HEK293 (cell line): ENCODE measurements around the gene LMLN.

Experiments used
- CTCF ChIA-PET: fragments of 350-600 bp; formaldehyde crosslinking; extraction: SDS; loops from one replicate; lab custom pipeline; 2021; ENCODE audit warnings: antibody characterized with exemption; lab: Yijun Ruan, JAX
- POLR2A ChIA-PET: fragments of 300-600 bp; formaldehyde crosslinking; extraction: SDS; loops from one replicate; lab custom pipeline; 2020; ENCODE audit warnings: antibody characterized with exemption, inconsistent platforms; lab: Yijun Ruan, JAX
- H3K27ac ChIP-seq: fragments of 200-500 bp; sonication (Bioruptor generic); 2 replicates; pipeline ENCODE4 v1.5.1; 2014; ENCODE audit warnings: low read depth, low read length, control low read depth, inconsistent platforms; ENCODE audit errors: extremely low read depth
- H3K36me3 ChIP-seq, 2 experiments: fragments of 200-500 bp in 1 of 2; sonication (Bioruptor generic) in 1 of 2; 1 replicate in 1 of 2; 2 replicates in 1 of 2; pipeline ENCODE4 v1.5.1; 2014 to 2017; ENCODE audit warnings: inconsistent platforms in 2 of 2, low read length in 2 of 2; ENCODE audit not compliant: control insufficient read depth in 2 of 2, insufficient read depth in 1 of 2
- H3K4me1 ChIP-seq: fragments of 200-500 bp; sonication (Bioruptor generic); 2 replicates; pipeline ENCODE4 v1.5.1; 2014; ENCODE audit warnings: mild to moderate bottlenecking, low read length, inconsistent platforms; ENCODE audit not compliant: control insufficient read depth, insufficient read depth
- H3K4me3 ChIP-seq: 2 replicates; pipeline ENCODE4 v1.5.1; 2011; ENCODE audit warnings: low read depth, mild to moderate bottlenecking, control low read depth, low read length, moderate library complexity
- H3K9me3 ChIP-seq: fragments of 200-500 bp; sonication (Bioruptor generic); 2 replicates; pipeline ENCODE4 v1.5.1; 2014; ENCODE audit warnings: low read depth, low read length, inconsistent platforms; ENCODE audit not compliant: control insufficient read depth, insufficient read depth
- BCL11B ChIP-seq: fragments of 450-650 bp; formaldehyde crosslinking; IDR thresholded peaks from 2 replicates; pipeline ENCODE4 v1.5.1; 2016; ENCODE audit warnings: low read depth, missing biosample characterization, missing genetic modification characterization
- EGR2 ChIP-seq: fragments of 450-650 bp; formaldehyde crosslinking; IDR thresholded peaks from 2 replicates; pipeline ENCODE4 v1.5.1; 2016; ENCODE audit warnings: low read depth, missing biosample characterization, missing genetic modification characterization
- HOXD13 ChIP-seq: sonication (generic); formaldehyde crosslinking; IDR thresholded peaks from 2 replicates; pipeline ENCODE4 v1.8.0; 2022; ENCODE audit warnings: missing genetic modification reagents, borderline replicate concordance
- KLF10 ChIP-seq: fragments of 450-650 bp; IDR thresholded peaks from 2 replicates; pipeline ENCODE4 v1.5.1; 2018; ENCODE audit warnings: missing biosample characterization, mild to moderate bottlenecking, missing genetic modification characterization
- RBAK ChIP-seq: fragments of 450-650 bp; formaldehyde crosslinking; IDR thresholded peaks from 2 replicates; pipeline ENCODE4 v1.5.1; 2016; ENCODE audit warnings: missing biosample characterization, missing genetic modification characterization
- WT1 ChIP-seq: fragments of 450-650 bp; formaldehyde crosslinking; IDR thresholded peaks from 2 replicates; pipeline ENCODE4 v1.5.1; 2016; ENCODE audit warnings: missing biosample characterization, missing genetic modification characterization
- ZBTB10 ChIP-seq: fragments of 450-650 bp; formaldehyde crosslinking; IDR thresholded peaks from 2 replicates; pipeline ENCODE4 v1.5.1; 2016; ENCODE audit warnings: missing biosample characterization, missing genetic modification characterization
- ZBTB8A ChIP-seq: fragments of 450-650 bp; formaldehyde crosslinking; IDR thresholded peaks from 2 replicates; pipeline ENCODE4 v1.5.1; 2016; ENCODE audit warnings: missing biosample characterization, missing genetic modification characterization
- ZFP69B ChIP-seq: fragments of 450-650 bp; formaldehyde crosslinking; IDR thresholded peaks from 2 replicates; pipeline ENCODE4 v1.5.1; 2016; ENCODE audit warnings: missing biosample characterization, missing genetic modification characterization
- ZNF10 ChIP-seq: fragments of 450-650 bp; formaldehyde crosslinking; IDR thresholded peaks from 2 replicates; pipeline ENCODE4 v1.5.1; 2017; ENCODE audit warnings: missing biosample characterization, missing genetic modification characterization
- ZNF138 ChIP-seq: fragments of 450-650 bp; formaldehyde crosslinking; IDR thresholded peaks from 2 replicates; pipeline ENCODE4 v1.5.1; 2016; ENCODE audit warnings: missing biosample characterization, missing genetic modification characterization, borderline replicate concordance
- ZNF148 ChIP-seq: fragments of 450-650 bp; formaldehyde crosslinking; IDR thresholded peaks from 2 replicates; pipeline ENCODE4 v1.5.0; 2017; ENCODE audit warnings: missing biosample characterization, missing genetic modification characterization, borderline replicate concordance
- ZNF2 ChIP-seq: fragments of 450-650 bp; formaldehyde crosslinking; IDR thresholded peaks from 2 replicates; pipeline ENCODE4 v1.5.1; 2016; ENCODE audit warnings: missing biosample characterization, missing genetic modification characterization
- ZNF239 ChIP-seq: fragments of 450-650 bp; formaldehyde crosslinking; IDR thresholded peaks from 2 replicates; pipeline ENCODE4 v1.5.1; 2016; ENCODE audit warnings: missing biosample characterization, missing genetic modification characterization
- ZNF404 ChIP-seq: fragments of 450-650 bp; formaldehyde crosslinking; IDR thresholded peaks from 2 replicates; pipeline ENCODE4 v1.5.1; 2017; ENCODE audit warnings: missing biosample characterization, missing genetic modification characterization
- ZNF510 ChIP-seq: fragments of 450-650 bp; formaldehyde crosslinking; IDR thresholded peaks from 2 replicates; pipeline ENCODE4 v1.5.1; 2018; ENCODE audit warnings: mild to moderate bottlenecking, missing genetic modification characterization, missing biosample characterization; ENCODE audit not compliant: insufficient replicate concordance
- ZNF561 ChIP-seq: fragments of 450-650 bp; IDR thresholded peaks from 2 replicates; pipeline ENCODE4 v1.5.1; 2018; ENCODE audit warnings: missing biosample characterization, missing genetic modification characterization, borderline replicate concordance
- ZNF580 ChIP-seq: fragments of 450-650 bp; formaldehyde crosslinking; IDR thresholded peaks from 2 replicates; pipeline ENCODE4 v1.5.1; 2016; ENCODE audit warnings: missing biosample characterization, missing genetic modification characterization
- ZNF585B ChIP-seq: fragments of 450-650 bp; formaldehyde crosslinking; IDR thresholded peaks from 2 replicates; pipeline ENCODE4 v1.5.1; 2016; ENCODE audit warnings: missing biosample characterization, missing genetic modification characterization
- ZNF596 ChIP-seq: fragments of 450-650 bp; IDR thresholded peaks from 2 replicates; pipeline ENCODE4 v1.5.0; 2018; ENCODE audit warnings: missing biosample characterization, mild to moderate bottlenecking, missing genetic modification characterization, moderate library complexity
- ZNF629 ChIP-seq: fragments of 450-650 bp; formaldehyde crosslinking; IDR thresholded peaks from 2 replicates; pipeline ENCODE4 v1.5.1; 2017; ENCODE audit warnings: missing biosample characterization, missing genetic modification characterization
- ZNF747 ChIP-seq: fragments of 450-650 bp; formaldehyde crosslinking; IDR thresholded peaks from 2 replicates; pipeline ENCODE4 v1.5.1; 2016; ENCODE audit warnings: missing biosample characterization, missing genetic modification characterization
- ZNF791 ChIP-seq: fragments of 450-650 bp; formaldehyde crosslinking; IDR thresholded peaks from 2 replicates; pipeline ENCODE4 v1.5.1; 2016; ENCODE audit warnings: missing biosample characterization, missing genetic modification characterization
- ZNF837 ChIP-seq: fragments of 450-650 bp; formaldehyde crosslinking; IDR thresholded peaks from 2 replicates; pipeline ENCODE4 v1.5.1; 2016; ENCODE audit warnings: missing biosample characterization, missing genetic modification characterization
- ZSCAN23 ChIP-seq: fragments of 450-650 bp; formaldehyde crosslinking; IDR thresholded peaks from 2 replicates; pipeline ENCODE4 v1.5.1; 2016; ENCODE audit warnings: missing biosample characterization, missing genetic modification characterization

The LMLN gene

DNA sequence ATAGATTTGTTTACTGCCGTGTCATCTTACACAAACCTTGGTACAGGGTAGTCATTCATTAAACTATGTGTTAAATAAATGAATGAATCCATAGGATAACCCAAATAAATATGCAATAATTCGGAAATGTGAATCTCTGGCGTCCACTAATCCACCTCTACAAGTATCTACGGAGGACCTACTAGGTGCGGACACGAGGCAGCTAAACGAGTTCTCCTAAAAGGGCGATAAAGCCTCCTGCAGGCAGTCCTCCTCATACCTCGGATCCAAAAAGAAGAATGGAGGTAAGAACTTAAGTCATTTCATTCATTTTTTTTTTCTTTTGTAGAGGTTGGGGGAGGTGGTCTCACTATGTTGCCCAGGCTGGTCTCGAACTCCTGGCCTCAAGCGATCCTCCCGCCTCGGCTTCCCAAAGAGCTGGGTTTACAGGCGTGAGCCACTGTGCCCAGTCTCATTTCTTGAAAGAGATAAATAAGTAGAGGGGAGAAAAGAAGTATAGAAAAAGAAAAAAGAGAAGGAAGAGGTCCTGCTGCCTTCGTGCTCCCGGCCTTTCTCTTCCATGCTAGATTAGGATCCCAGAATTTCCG is 10.7 kb upstream of the LMLN start:
- Histone ChIP-seq H3K27ac (peak overlapping the region; percentile 95; the same call in 1 of the 2 replicates), H3K4me1 (no peaks in the 10 kb centered on the region), H3K4me3 (peak overlapping the region; percentile 93), H3K36me3 (peaks cover 30 to 40% of the 10 kb centered on the region in 2 experiments), H3K9me3 (no peaks in the 10 kb centered on the region)
- POLR2A ChIA-PET = interaction anchor here (0.6 to 1.0 kb wide), 4 partner anchors 9 to 131 kb away, joined by 3 read pairs; no protein-coding TSS in a partner anchor
- CTCF ChIA-PET = interaction anchor here (0.6 to 0.8 kb wide), 2 partner anchors 10 to 1180 kb away, joined by 4 read pairs; no protein-coding TSS in a partner anchor
- no peak for TF ChIP-seq ZNF585B (tag by site-specific recombination)
- TF ChIP-seq ZFP69B = 0 out of 2 replicates have a peak, but pooled peaks have one; percentile 4
- TF ChIP-seq ZNF580 (tag by site-specific recombination) = 0 out of 2 replicates have a peak, but pooled peaks have one; percentile 15
- TF ChIP-seq, all 188 proteins: peak for 2

- CTCF ChIA-PET = interaction anchor here (0.6 to 1.1 kb wide), 3 partner anchors 9 to 130 kb away, joined by 4 to 5 read pairs (median 4); no protein-coding TSS in a partner anchor
- Histone ChIP-seq H3K4me3 (peak within 1 kb of the TSS; percentile 93), H3K9me3 (no peaks in the 10 kb centered on the region), H3K36me3 (peaks cover 36 to 47% of the 10 kb centered on the region in 2 experiments), H3K27ac (peak within 1 kb of the TSS; percentile 95), H3K4me1 (no peaks in the 10 kb centered on the region)
- POLR2A ChIA-PET = interaction anchor here (0.6 to 1.0 kb wide), 4 partner anchors 8 to 130 kb away, joined by 3 read pairs; no protein-coding TSS in a partner anchor
- TF ChIP-seq ZNF148 = no peak
- TF ChIP-seq ZNF791 (tag by site-specific recombination) = no peak
- TF ChIP-seq ZNF747 = no peak
- TF ChIP-seq ZSCAN23 (tag by site-specific recombination) = no peak
- TF ChIP-seq KLF10 = no peak; the same call in 1 of the 2 replicates
- no peak for TF ChIP-seq ZNF596 (tag by site-specific recombination)
- peak; percentile 84; the same call in 1 of the 2 replicates for TF ChIP-seq ZNF2
- TF ChIP-seq ZNF10 (tag by site-specific recombination) = no peak
- no peak for TF ChIP-seq ZNF510
- no peak for TF ChIP-seq ZBTB10
- no peak for TF ChIP-seq ZNF837
- peak; percentile 84 for TF ChIP-seq ZNF629 (tag by site-specific recombination)
- TF ChIP-seq BCL11B = no peak
- no peak for TF ChIP-seq WT1 (tag by site-specific recombination)
- TF ChIP-seq ZNF404 (tag by site-specific recombination) = no peak
- peak; percentile 62 for TF ChIP-seq ZBTB8A (tag by site-specific recombination)
- TF ChIP-seq ZFP69B = peak; percentile 11; the same call in 1 of the 2 replicates
- TF ChIP-seq ZNF580 (tag by site-specific recombination) = no peak
- no peak for TF ChIP-seq ZNF239 (tag by site-specific recombination)
- TF ChIP-seq EGR2 = no peak
- no peak for TF ChIP-seq ZNF138
- no peak for TF ChIP-seq RBAK (tag by site-specific recombination)
- TF ChIP-seq ZNF561 (tag by site-specific recombination) = peak; percentile 20; the same call in 1 of the 2 replicates
- TF ChIP-seq HOXD13 (CRISPR knock-in tag) = no peak
Observed at GRCh38 chr3:197949778-197950676, 10.0 kb upstream of the LMLN start, which contains the start of gene RPL35A. RPL35A (plus strand) TSS chr3:197950190; CDS start chr3:197950968, 778 bp downstream.
